GM23338 (cell line): ENCODE data around the gene EIF2D.

ENCODE experiments used
- CREB1 ChIP-seq: fragments of 250-450 bp; sonication (Bioruptor Pico); IDR thresholded peaks from 2 replicates; pipeline ENCODE4 v1.5.0; 2020; ENCODE audit warnings: low read depth, mild to moderate bottlenecking, moderate library complexity
- ETS1 ChIP-seq: IDR thresholded peaks from 2 replicates; pipeline ENCODE4 v1.6.1; 2016; ENCODE audit warnings: antibody characterized with exemption
- EZH2 ChIP-seq: fragments of 200-600 bp; sonication (generic); IDR thresholded peaks from one replicate; pipeline ENCODE4 v1.8.0; 2017; ENCODE audit warnings: antibody characterized with exemption, mild to moderate bottlenecking, low read depth; ENCODE audit not compliant: unreplicated experiment
- EZH2phosphoT487 ChIP-seq: fragments of 200-600 bp; sonication (generic); IDR thresholded peaks from one replicate; pipeline ENCODE4 v1.8.1; 2018; ENCODE audit warnings: antibody characterized with exemption; ENCODE audit not compliant: unreplicated experiment
- JUNB ChIP-seq: IDR thresholded peaks from one replicate; pipeline ENCODE4 v1.6.1; 2016; ENCODE audit warnings: antibody characterized with exemption; ENCODE audit not compliant: unreplicated experiment
- POLR2AphosphoS5 ChIP-seq: IDR thresholded peaks from 2 replicates; pipeline ENCODE4 v1.6.1; 2016; ENCODE audit warnings: antibody characterized with exemption, low read depth
- TF ChIP-seq, protein P1 (sequence below), 2 experiments: fragments of 200-600 bp in 1 of 2; sonication (generic) in 1 of 2; conservative IDR thresholded peaks; 2 replicates each; pipeline versions ENCODE4 v1.5.1 to v1.6.1; 2016 to 2017; ENCODE audit warnings: antibody characterized with exemption in 2 of 2, low read depth in 2 of 2, mild to moderate bottlenecking in 2 of 2, moderate library complexity in 1 of 2
- TF ChIP-seq, protein P2 (sequence below): IDR thresholded peaks from one replicate; pipeline ENCODE4 v1.6.1; 2018; ENCODE audit warnings: antibody characterized with exemption; ENCODE audit not compliant: unreplicated experiment

- TF ChIP-seq, protein P1, sequence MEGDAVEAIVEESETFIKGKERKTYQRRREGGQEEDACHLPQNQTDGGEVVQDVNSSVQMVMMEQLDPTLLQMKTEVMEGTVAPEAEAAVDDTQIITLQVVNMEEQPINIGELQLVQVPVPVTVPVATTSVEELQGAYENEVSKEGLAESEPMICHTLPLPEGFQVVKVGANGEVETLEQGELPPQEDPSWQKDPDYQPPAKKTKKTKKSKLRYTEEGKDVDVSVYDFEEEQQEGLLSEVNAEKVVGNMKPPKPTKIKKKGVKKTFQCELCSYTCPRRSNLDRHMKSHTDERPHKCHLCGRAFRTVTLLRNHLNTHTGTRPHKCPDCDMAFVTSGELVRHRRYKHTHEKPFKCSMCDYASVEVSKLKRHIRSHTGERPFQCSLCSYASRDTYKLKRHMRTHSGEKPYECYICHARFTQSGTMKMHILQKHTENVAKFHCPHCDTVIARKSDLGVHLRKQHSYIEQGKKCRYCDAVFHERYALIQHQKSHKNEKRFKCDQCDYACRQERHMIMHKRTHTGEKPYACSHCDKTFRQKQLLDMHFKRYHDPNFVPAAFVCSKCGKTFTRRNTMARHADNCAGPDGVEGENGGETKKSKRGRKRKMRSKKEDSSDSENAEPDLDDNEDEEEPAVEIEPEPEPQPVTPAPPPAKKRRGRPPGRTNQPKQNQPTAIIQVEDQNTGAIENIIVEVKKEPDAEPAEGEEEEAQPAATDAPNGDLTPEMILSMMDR (conservative IDR thresholded peaks at IDR 0.05; ENCODE audit: low read depth in 2 of 2) = 0 out of 4 replicates have a peak, but pooled peaks of 1 of the 2 experiments have one; percentile 0
- TF ChIP-seq POLR2AphosphoS5 = peak; percentile 94
- TF ChIP-seq EZH2 = no peak
- TF ChIP-seq, protein P2, sequence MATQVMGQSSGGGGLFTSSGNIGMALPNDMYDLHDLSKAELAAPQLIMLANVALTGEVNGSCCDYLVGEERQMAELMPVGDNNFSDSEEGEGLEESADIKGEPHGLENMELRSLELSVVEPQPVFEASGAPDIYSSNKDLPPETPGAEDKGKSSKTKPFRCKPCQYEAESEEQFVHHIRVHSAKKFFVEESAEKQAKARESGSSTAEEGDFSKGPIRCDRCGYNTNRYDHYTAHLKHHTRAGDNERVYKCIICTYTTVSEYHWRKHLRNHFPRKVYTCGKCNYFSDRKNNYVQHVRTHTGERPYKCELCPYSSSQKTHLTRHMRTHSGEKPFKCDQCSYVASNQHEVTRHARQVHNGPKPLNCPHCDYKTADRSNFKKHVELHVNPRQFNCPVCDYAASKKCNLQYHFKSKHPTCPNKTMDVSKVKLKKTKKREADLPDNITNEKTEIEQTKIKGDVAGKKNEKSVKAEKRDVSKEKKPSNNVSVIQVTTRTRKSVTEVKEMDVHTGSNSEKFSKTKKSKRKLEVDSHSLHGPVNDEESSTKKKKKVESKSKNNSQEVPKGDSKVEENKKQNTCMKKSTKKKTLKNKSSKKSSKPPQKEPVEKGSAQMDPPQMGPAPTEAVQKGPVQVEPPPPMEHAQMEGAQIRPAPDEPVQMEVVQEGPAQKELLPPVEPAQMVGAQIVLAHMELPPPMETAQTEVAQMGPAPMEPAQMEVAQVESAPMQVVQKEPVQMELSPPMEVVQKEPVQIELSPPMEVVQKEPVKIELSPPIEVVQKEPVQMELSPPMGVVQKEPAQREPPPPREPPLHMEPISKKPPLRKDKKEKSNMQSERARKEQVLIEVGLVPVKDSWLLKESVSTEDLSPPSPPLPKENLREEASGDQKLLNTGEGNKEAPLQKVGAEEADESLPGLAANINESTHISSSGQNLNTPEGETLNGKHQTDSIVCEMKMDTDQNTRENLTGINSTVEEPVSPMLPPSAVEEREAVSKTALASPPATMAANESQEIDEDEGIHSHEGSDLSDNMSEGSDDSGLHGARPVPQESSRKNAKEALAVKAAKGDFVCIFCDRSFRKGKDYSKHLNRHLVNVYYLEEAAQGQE = no peak
- no peak for TF ChIP-seq JUNB
- TF ChIP-seq ETS1 = no peak
- no peak for TF ChIP-seq EZH2phosphoT487
- TF ChIP-seq CREB1 = peak; percentile 77; the same call in 1 of the 2 replicates
These were observed 23.1 kb upstream of the EIF2D start, which contains the start of gene DYRK3 for GRCh38 chr1:206635080-206635977.
